Suprapubic skin (tissue), 4 donors: Measurements from ENCODE around the gene PTH2R.

ENCODE experiments used
- CTCF ChIP-seq, 2 donors: fragments of 200-600 bp in 1 of 2; fragments of 450-650 bp in 1 of 2; sonication (generic) in 1 of 2; IDR thresholded peaks; one replicate each; pipeline ENCODE4 v1.5.1; 2016 to 2019; ENCODE audit warnings: antibody characterized with exemption in 2 of 2, mild to moderate bottlenecking in 1 of 2, moderate library complexity in 1 of 2
- EP300 ChIP-seq: sonication (generic); formaldehyde crosslinking; IDR thresholded peaks from one replicate; pipeline ENCODE4 v1.6.1; 2017; ENCODE audit warnings: antibody characterized with exemption
- POLR2A ChIP-seq, 2 donors: fragments of 450-650 bp; IDR thresholded peaks; one replicate each; pipeline ENCODE4 v1.6.1; 2017; ENCODE audit warnings: antibody characterized with exemption in 2 of 2, mild to moderate bottlenecking in 2 of 2, moderate library complexity in 2 of 2
- POLR2AphosphoS5 ChIP-seq, 3 donors: sonication (generic); formaldehyde crosslinking; IDR thresholded peaks; one replicate each; pipeline ENCODE4 v1.6.1; 2017; ENCODE audit warnings: antibody characterized with exemption in 3 of 3

GRCh38 chr2:208511573-208511972, 105.0 kb downstream of the PTH2R start:
- TF ChIP-seq CTCF (IDR thresholded peaks at IDR 0.05) (no peak), POLR2A (IDR thresholded peaks at IDR 0.05) (no peak), POLR2AphosphoS5 (IDR thresholded peaks at IDR 0.05) (no peak), EP300 (no peak)
